GM23248 (cell line): Measurements from ENCODE around the gene IGF2BP3. TPM values are rescaled to one million over a fixed set of nuclear protein-coding genes. Genes with fewer than 3 reads are reported as not detected.
A peak's percentile ranks its signal among the peaks of the same experiment; 100 is the strongest.

Experiments used
- DNase-seq: peaks from one replicate; pipeline ENCODE4 v3.0.0-alpha.2; 2015
- H2AFZ ChIP-seq: fragments of 200-600 bp; sonication (generic); 2 replicates; pipeline ENCODE4 v1.6.1; 2016; ENCODE audit warnings: antibody characterized with exemption
- H3F3A ChIP-seq: fragments of 200-600 bp; sonication (generic); 2 replicates; pipeline ENCODE4 v1.6.1; 2016; ENCODE audit warnings: mild to moderate bottlenecking, antibody characterized with exemption, mixed run types; ENCODE audit not compliant: insufficient read depth
- H3K27ac ChIP-seq: fragments of 200-600 bp; sonication (generic); 2 replicates; pipeline ENCODE4 v1.5.1; 2016; ENCODE audit warnings: mild to moderate bottlenecking
- H3K27me3 ChIP-seq: fragments of 200-600 bp; sonication (generic); replicated peaks from 2 replicates; pipeline ENCODE4 v1.6.1; 2016; ENCODE audit warnings: mild to moderate bottlenecking; ENCODE audit not compliant: insufficient read depth
- H3K36me3 ChIP-seq: fragments of 200-600 bp; sonication (generic); 2 replicates; pipeline ENCODE4 v1.6.1; 2016; ENCODE audit warnings: low read depth, mild to moderate bottlenecking
- H3K4me1 ChIP-seq: fragments of 200-600 bp; sonication (generic); 2 replicates; pipeline ENCODE4 v1.6.1; 2016; ENCODE audit warnings: mild to moderate bottlenecking; ENCODE audit not compliant: insufficient read depth
- H3K4me2 ChIP-seq: fragments of 200-600 bp; sonication (generic); one replicate; pipeline ENCODE4 v1.6.1; 2016; ENCODE audit warnings: mild to moderate bottlenecking; ENCODE audit not compliant: unreplicated experiment
- H3K4me3 ChIP-seq: fragments of 200-600 bp; sonication (generic); 2 replicates; pipeline ENCODE4 v1.5.1; 2016; ENCODE audit warnings: mild to moderate bottlenecking
- H3K79me2 ChIP-seq: fragments of 200-600 bp; sonication (generic); 2 replicates; pipeline ENCODE4 v1.6.1; 2016; ENCODE audit warnings: mild to moderate bottlenecking; ENCODE audit not compliant: insufficient read depth
- H3K9ac ChIP-seq: fragments of 200-600 bp; sonication (generic); 2 replicates; pipeline ENCODE4 v1.6.1; 2016; ENCODE audit warnings: mild to moderate bottlenecking
- H3K9me2 ChIP-seq: fragments of 200-600 bp; sonication (generic); 2 replicates; pipeline ENCODE4 v1.6.1; 2016; ENCODE audit warnings: mixed run types, mild to moderate bottlenecking, moderate library complexity; ENCODE audit not compliant: insufficient read depth
- H3K9me3 ChIP-seq: fragments of 200-600 bp; sonication (generic); one replicate; pipeline ENCODE4 v1.6.1; 2017; ENCODE audit warnings: low read depth
- H4K20me1 ChIP-seq: fragments of 200-600 bp; sonication (generic); 2 replicates; pipeline ENCODE4 v1.6.0; 2016; ENCODE audit not compliant: insufficient read depth
- EZH2 ChIP-seq: fragments of 200-600 bp; sonication (generic); IDR thresholded peaks from 2 replicates; pipeline ENCODE4 v1.6.1; 2018; ENCODE audit warnings: antibody characterized with exemption, mild to moderate bottlenecking; ENCODE audit not compliant: insufficient read depth, poor library complexity, severe bottlenecking
- EZH2phosphoT487 ChIP-seq: fragments of 200-600 bp; sonication (generic); IDR thresholded peaks from 2 replicates; pipeline ENCODE4 v1.6.1; 2018; ENCODE audit warnings: antibody characterized with exemption, moderate library complexity, mild to moderate bottlenecking, low read depth; ENCODE audit not compliant: insufficient read depth
- WGBS, 2 experiments: methylation state at CpG; one replicate each; pipeline ENCODE4 v1.1.6; 2015 to 2017; ENCODE audit warnings: low lambda C conversion rate in 2 of 2, low coverage in 1 of 2; ENCODE audit errors: missing lambda C conversion rate in 2 of 2; 5-methylcytosine and 5-hydroxymethylcytosine counted together
- in situ Hi-C: fragments of 300-500 bp; cut with MboI; formaldehyde crosslinking; loops from 2 replicates; pipeline ENCODE4 v1.15.0; 2020
- polyA plus RNA-seq: library from polyadenylated mRNA; unstranded; fragments of >200 nt; fragmentation: Nextera tagmentation; extraction: Ambion mirVana; gene quantifications from 2 replicates; pipeline ENCODE4 v1.2.1, GENCODE V29; 2016
- total RNA-seq: library from RNA; depleted of rRNA; stranded (reverse); fragments of >200 nt; shearing (Covaris generic); gene quantifications from 2 replicates; pipeline ENCODE4 v1.2.3, GENCODE V29; 2014

Gene IGF2BP3
- total and polyA plus RNA-seq, 2 experiments from 2014 or later = 7.6 to 18.2 TPM

GRCh38 chr7:23387583-23387982 lies 82.7 kb downstream of the IGF2BP3 start:
- H2AFZ ChIP-seq = no peak overlapping the region
- 100% methylated on average over 1 of the region's 1 CpG for WGBS, 2 experiments
- H4K20me1 ChIP-seq = no peaks in the 10 kb centered on the region
- no peaks in the 10 kb centered on the region for H3K27me3 ChIP-seq
- TF ChIP-seq EZH2 = no peak
- no peak for TF ChIP-seq EZH2phosphoT487
- no peak for DNase-seq
- H3K36me3 ChIP-seq = no peaks in the 10 kb centered on the region; the same call in 1 of the 2 replicates
- no peak overlapping the region for H3K4me2 ChIP-seq
- H3K79me2 ChIP-seq = peaks cover 31% of the 10 kb centered on the region
- no peaks in the 10 kb centered on the region for H3K9me3 ChIP-seq
- H3K9me2 ChIP-seq = no peaks in the 10 kb centered on the region
- H3K27ac ChIP-seq = no peak overlapping the region
- H3K9ac ChIP-seq = no peak overlapping the region
- in situ Hi-C loops = no loop called here
- 0 out of 2 replicates have a peak, but pooled peaks cover 5% of the 10 kb centered on the region for H3F3A ChIP-seq
- H3K4me3 ChIP-seq = no peak overlapping the region
- H3K4me1 ChIP-seq = peaks cover 8% of the 10 kb centered on the region

- Histone ChIP-seq H3K4me1 (0 out of 2 replicates have a peak, but pooled peaks cover 3% of the 10 kb centered on the region), H3K27ac (no peak overlapping the region), H4K20me1 (no peaks in the 10 kb centered on the region), H3F3A (no peaks in the 10 kb centered on the region), H3K27me3 (no peaks in the 10 kb centered on the region), H3K9me3 (no peaks in the 10 kb centered on the region), H3K9me2 (no peaks in the 10 kb centered on the region), H3K9ac (no peak overlapping the region), H3K79me2 (peaks cover 45% of the 10 kb centered on the region), H3K4me2 (no peak overlapping the region), H2AFZ (no peak overlapping the region), H3K36me3 (no peaks in the 10 kb centered on the region; the same call in 1 of the 2 replicates), H3K4me3 (no peak overlapping the region)
- DNase-seq = no peak
- TF ChIP-seq EZH2phosphoT487 (no peak), EZH2 (no peak)
- 91 to 95% methylated on average over 1 of the region's 1 CpG for WGBS, 2 experiments
- in situ Hi-C loops = no loop called here
Observed at GRCh38 chr7:23385140-23385539, 85.2 kb downstream of the IGF2BP3 start.

- no peaks in the 10 kb centered on the region for H3K9me2 ChIP-seq
- no peaks in the 10 kb centered on the region for H3F3A ChIP-seq
- H3K9me3 ChIP-seq = no peaks in the 10 kb centered on the region
- no peak for TF ChIP-seq EZH2phosphoT487
- no peak for TF ChIP-seq EZH2
- peaks cover 45% of the 10 kb centered on the region for H3K79me2 ChIP-seq
- no peak overlapping the region for H3K9ac ChIP-seq
- H2AFZ ChIP-seq = no peak overlapping the region
- no peaks in the 10 kb centered on the region for H4K20me1 ChIP-seq
- H3K27me3 ChIP-seq = no peaks in the 10 kb centered on the region
- no peaks in the 10 kb centered on the region; the same call in 1 of the 2 replicates for H3K36me3 ChIP-seq
- peak; percentile 16 for DNase-seq
- 59 to 70% methylated on average over 2 of the region's 2 CpGs for WGBS, 2 experiments
- H3K4me2 ChIP-seq = no peak overlapping the region
- no peak overlapping the region for H3K4me3 ChIP-seq
- H3K4me1 ChIP-seq = 0 out of 2 replicates have a peak, but pooled peaks cover 3% of the 10 kb centered on the region
- in situ Hi-C loops = no loop called here
- no peak overlapping the region for H3K27ac ChIP-seq
Observed at GRCh38 chr7:23383225-23383624, 87.1 kb downstream of the IGF2BP3 start.

- H3K36me3 ChIP-seq = no peaks in the 10 kb centered on the region
- in situ Hi-C loops = no loop called here
- no peak overlapping the region for H3K9ac ChIP-seq
- H3K27me3 ChIP-seq = no peaks in the 10 kb centered on the region
- H3K4me3 ChIP-seq = no peak overlapping the region
- peaks cover 7% of the 10 kb centered on the region for H3K4me1 ChIP-seq
- H4K20me1 ChIP-seq = no peaks in the 10 kb centered on the region
- H2AFZ ChIP-seq = no peak overlapping the region
- 97% methylated on average over 3 of the region's 3 CpGs for WGBS, 2 experiments
- no peaks in the 10 kb centered on the region for H3K9me2 ChIP-seq
- H3K9me3 ChIP-seq = no peaks in the 10 kb centered on the region
- H3K27ac ChIP-seq = no peak overlapping the region
- H3F3A ChIP-seq = peaks cover 14% of the 10 kb centered on the region
- TF ChIP-seq EZH2 = no peak
- TF ChIP-seq EZH2phosphoT487 = no peak
- peaks cover 40% of the 10 kb centered on the region for H3K79me2 ChIP-seq
- H3K4me2 ChIP-seq = no peak overlapping the region
- DNase-seq = no peak
Observed at GRCh38 chr7:23380961-23381360, 89.3 kb downstream of the IGF2BP3 start.

- no peak for DNase-seq
- in situ Hi-C loops = no loop called here
Observed at GRCh38 chr7:23380556-23380955, 89.7 kb downstream of the IGF2BP3 start.

More at GRCh38 chr7:23380556-23380955, 89.7 kb downstream of the IGF2BP3 start:
- no peak overlapping the region for H3K4me3 ChIP-seq
- no peak overlapping the region for H3K9ac ChIP-seq
- peaks cover 7% of the 10 kb centered on the region for H3K4me1 ChIP-seq
- peaks cover 41% of the 10 kb centered on the region for H3K79me2 ChIP-seq
- H4K20me1 ChIP-seq = no peaks in the 10 kb centered on the region
- peaks cover 14% of the 10 kb centered on the region for H3F3A ChIP-seq
- no peaks in the 10 kb centered on the region for H3K36me3 ChIP-seq
- 75 to 81% methylated on average over 4 of the region's 4 CpGs for WGBS, 2 experiments
- H3K27me3 ChIP-seq = no peaks in the 10 kb centered on the region
- H3K27ac ChIP-seq = no peak overlapping the region
- no peak overlapping the region for H2AFZ ChIP-seq
- TF ChIP-seq EZH2phosphoT487 = no peak
- no peak for TF ChIP-seq EZH2
- no peaks in the 10 kb centered on the region for H3K9me2 ChIP-seq
- no peak overlapping the region for H3K4me2 ChIP-seq
- no peaks in the 10 kb centered on the region for H3K9me3 ChIP-seq
